ENCODE measurements around the gene NR2F1. TPM values are rescaled to one million over a fixed set of nuclear protein-coding genes. Genes with fewer than 3 reads are reported as not detected.

Gene NR2F1
- total and polyA plus RNA-seq, 2 experiments from 2014 or later: 7.3 to 19.9 TPM

- Histone ChIP-seq H4K20me1 (ENCODE audit: insufficient read depth, poor library complexity, severe bottlenecking) (no peaks in the 10 kb centered on the region), H3K36me3 (replicated peaks; ENCODE audit: insufficient read depth, low read depth) (no peaks in the 10 kb centered on the region), H3K4me1 (ENCODE audit: insufficient read depth) (peaks cover 21% of the 10 kb centered on the region), H2AFZ (peak overlapping the region; percentile 81), H3K27ac (peak overlapping the region; percentile 74), H3K9me3 (ENCODE audit: low read depth) (no peaks in the 10 kb centered on the region), H3K4me2 (peak overlapping the region; percentile 94), H3K9me2 (replicated peaks; ENCODE audit: insufficient read depth) (no peaks in the 10 kb centered on the region), H3K4me3 (peak overlapping the region; percentile 30), H3K79me2 (no peaks in the 10 kb centered on the region), H3K27me3 (peaks cover 91% of the 10 kb centered on the region)
- no peak for DNase-seq (ENCODE audit: low spot score)
- TF ChIP-seq EZH2phosphoT487 (IDR thresholded peaks at IDR 0.05; ENCODE audit: low read depth, severe bottlenecking, unreplicated experiment): no peak
- no peak for TF ChIP-seq EZH2 (IDR thresholded peaks at IDR 0.05; ENCODE audit: borderline replicate concordance)
- TF ChIP-seq CTCF (IDR thresholded peaks at IDR 0.05; ENCODE audit: poor library complexity): no peak
- WGBS (ENCODE audit: low lambda C conversion rate, missing lambda C conversion rate): 16% methylated on average over 22 of the region's 49 CpGs
These were observed 4.0 kb upstream of the NR2F1 start for GRCh38 chr5:93578813-93579691.

DNA sequence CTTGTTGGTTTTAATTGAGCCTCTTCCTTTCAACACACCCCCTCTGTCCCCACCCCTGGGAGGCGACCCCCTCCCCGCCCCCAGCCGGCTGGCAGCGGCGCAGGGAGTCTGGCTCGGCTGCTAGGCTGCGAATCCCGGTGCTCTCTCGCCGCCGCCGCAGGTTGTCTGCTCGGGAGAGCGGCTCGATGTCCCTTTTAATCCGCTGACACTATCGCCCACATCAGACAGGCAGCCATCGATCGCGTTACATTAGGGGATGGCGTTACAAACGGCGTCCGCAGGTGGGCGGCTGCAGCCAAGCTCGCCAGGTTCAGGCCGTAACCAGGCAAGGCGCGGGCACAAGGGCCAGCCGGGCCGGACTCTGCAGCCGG is 3.3 kb upstream of the NR2F1 start:
- H3K4me3 ChIP-seq: peak overlapping the region; percentile 30
- H3K79me2 ChIP-seq: no peaks in the 10 kb centered on the region
- under 1% methylated on average over 30 of the region's 32 CpGs for WGBS (ENCODE audit: low lambda C conversion rate, missing lambda C conversion rate)
- peak overlapping the region; percentile 94 for H3K4me2 ChIP-seq
- H3K9me3 ChIP-seq (ENCODE audit: low read depth): no peaks in the 10 kb centered on the region
- H3K4me1 ChIP-seq (ENCODE audit: insufficient read depth): peaks cover 21% of the 10 kb centered on the region
- H2AFZ ChIP-seq: peak overlapping the region; percentile 81
- H3K27me3 ChIP-seq: peaks cover 84% of the 10 kb centered on the region
- peak; percentile 67 for TF ChIP-seq EZH2phosphoT487 (IDR thresholded peaks at IDR 0.05; ENCODE audit: low read depth, severe bottlenecking, unreplicated experiment)
- no peak for TF ChIP-seq CTCF (IDR thresholded peaks at IDR 0.05; ENCODE audit: poor library complexity)
- TF ChIP-seq EZH2 (IDR thresholded peaks at IDR 0.05; ENCODE audit: borderline replicate concordance): no peak
- DNase-seq (ENCODE audit: low spot score): no peak
- no peaks in the 10 kb centered on the region for H3K36me3 ChIP-seq (replicated peaks; ENCODE audit: insufficient read depth, low read depth)
- no peaks in the 10 kb centered on the region for H4K20me1 ChIP-seq (ENCODE audit: insufficient read depth, poor library complexity, severe bottlenecking)
- H3K9me2 ChIP-seq (replicated peaks; ENCODE audit: insufficient read depth): no peaks in the 10 kb centered on the region
- H3K27ac ChIP-seq: peak overlapping the region; percentile 74

DNA sequence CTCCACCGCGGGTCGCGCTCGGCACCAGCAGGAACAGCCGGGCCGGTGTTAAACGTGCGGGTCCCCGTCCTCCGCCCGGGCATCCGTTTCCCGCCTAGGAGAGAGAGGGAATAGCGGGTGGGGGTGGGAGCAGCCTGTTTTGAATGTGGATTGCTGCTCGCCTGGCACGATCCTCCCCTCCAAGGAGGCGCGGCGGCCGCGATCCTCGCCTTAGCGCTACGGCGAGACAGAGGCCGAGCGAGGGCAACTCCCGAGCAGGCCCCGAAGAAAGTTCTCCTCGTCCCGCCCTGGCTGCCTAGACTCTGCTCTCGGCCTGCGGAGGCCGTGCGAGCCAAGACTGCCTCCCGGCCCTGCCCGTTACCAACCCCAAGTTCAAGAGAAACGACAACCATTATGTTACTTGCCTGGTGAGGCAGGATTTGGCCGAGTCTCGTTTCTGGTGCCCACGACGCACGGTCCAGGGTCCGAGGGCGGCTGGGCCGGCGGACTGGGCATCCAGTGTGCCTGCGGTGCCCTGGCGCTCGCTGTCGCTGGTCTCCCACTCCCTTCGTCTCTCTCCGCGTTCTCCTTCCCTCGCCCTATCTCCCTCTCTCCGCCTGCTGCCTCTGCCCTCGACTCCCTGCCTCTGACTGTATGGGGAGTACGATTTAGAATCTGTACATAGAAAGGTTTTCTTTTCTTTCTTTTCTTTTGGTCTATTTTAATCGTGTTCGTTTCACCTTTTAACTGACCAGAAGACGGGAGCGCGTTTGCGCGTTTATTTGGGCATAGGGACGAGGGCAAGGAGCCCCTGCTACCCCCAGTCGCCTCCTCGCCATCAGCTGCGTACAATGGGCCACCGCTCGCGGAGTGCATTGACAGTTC is 2.7 kb upstream of the NR2F1 start:
- peak overlapping the region; percentile 81 for H2AFZ ChIP-seq

More for the DNA sequence above, 2.7 kb upstream of the NR2F1 start:
- Histone ChIP-seq H3K4me1 (ENCODE audit: insufficient read depth) (peaks cover 21% of the 10 kb centered on the region), H3K4me2 (peak overlapping the region; percentile 94), H3K9me3 (ENCODE audit: low read depth) (no peaks in the 10 kb centered on the region), H3K4me3 (peak overlapping the region; percentile 30), H3K9me2 (replicated peaks; ENCODE audit: insufficient read depth) (no peaks in the 10 kb centered on the region), H3K79me2 (no peaks in the 10 kb centered on the region), H3K27ac (peak overlapping the region; percentile 74), H4K20me1 (ENCODE audit: insufficient read depth, poor library complexity, severe bottlenecking) (no peaks in the 10 kb centered on the region), H3K36me3 (replicated peaks; ENCODE audit: insufficient read depth, low read depth) (no peaks in the 10 kb centered on the region), H3K27me3 (peaks cover 81% of the 10 kb centered on the region)
- no peak for TF ChIP-seq CTCF (IDR thresholded peaks at IDR 0.05; ENCODE audit: poor library complexity)
- peak; percentile 15 for TF ChIP-seq EZH2phosphoT487 (IDR thresholded peaks at IDR 0.05; ENCODE audit: low read depth, severe bottlenecking, unreplicated experiment)
- TF ChIP-seq EZH2 (IDR thresholded peaks at IDR 0.05; ENCODE audit: borderline replicate concordance): peak; percentile 86
- DNase-seq (ENCODE audit: low spot score): no peak
- WGBS (ENCODE audit: low lambda C conversion rate, missing lambda C conversion rate): 2% methylated on average over 71 of the region's 73 CpGs
